GM18951 (cell line): Measurements from ENCODE around the gene DUS3L.

ENCODE experiments used
- POLR2A ChIP-seq: IDR thresholded peaks from 4 replicates; pipeline ENCODE4 v1.6.1; 2011; ENCODE audit warnings: mild to moderate bottlenecking; ENCODE audit not compliant: insufficient read length, insufficient read depth; ENCODE audit errors: extremely low read depth
- in situ Hi-C: fragments of 300-500 bp; cut with MboI; formaldehyde crosslinking; loops from one replicate; pipeline ENCODE4 v1.12.0; 2022; ENCODE audit warnings: low sequenced_read_pairs, mixed read lengths, inconsistent platforms; ENCODE audit not compliant: unreplicated experiment

DUS3L gene, protein sequence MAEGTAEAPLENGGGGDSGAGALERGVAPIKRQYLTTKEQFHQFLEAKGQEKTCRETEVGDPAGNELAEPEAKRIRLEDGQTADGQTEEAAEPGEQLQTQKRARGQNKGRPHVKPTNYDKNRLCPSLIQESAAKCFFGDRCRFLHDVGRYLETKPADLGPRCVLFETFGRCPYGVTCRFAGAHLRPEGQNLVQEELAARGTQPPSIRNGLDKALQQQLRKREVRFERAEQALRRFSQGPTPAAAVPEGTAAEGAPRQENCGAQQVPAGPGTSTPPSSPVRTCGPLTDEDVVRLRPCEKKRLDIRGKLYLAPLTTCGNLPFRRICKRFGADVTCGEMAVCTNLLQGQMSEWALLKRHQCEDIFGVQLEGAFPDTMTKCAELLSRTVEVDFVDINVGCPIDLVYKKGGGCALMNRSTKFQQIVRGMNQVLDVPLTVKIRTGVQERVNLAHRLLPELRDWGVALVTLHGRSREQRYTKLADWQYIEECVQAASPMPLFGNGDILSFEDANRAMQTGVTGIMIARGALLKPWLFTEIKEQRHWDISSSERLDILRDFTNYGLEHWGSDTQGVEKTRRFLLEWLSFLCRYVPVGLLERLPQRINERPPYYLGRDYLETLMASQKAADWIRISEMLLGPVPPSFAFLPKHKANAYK

DNA sequence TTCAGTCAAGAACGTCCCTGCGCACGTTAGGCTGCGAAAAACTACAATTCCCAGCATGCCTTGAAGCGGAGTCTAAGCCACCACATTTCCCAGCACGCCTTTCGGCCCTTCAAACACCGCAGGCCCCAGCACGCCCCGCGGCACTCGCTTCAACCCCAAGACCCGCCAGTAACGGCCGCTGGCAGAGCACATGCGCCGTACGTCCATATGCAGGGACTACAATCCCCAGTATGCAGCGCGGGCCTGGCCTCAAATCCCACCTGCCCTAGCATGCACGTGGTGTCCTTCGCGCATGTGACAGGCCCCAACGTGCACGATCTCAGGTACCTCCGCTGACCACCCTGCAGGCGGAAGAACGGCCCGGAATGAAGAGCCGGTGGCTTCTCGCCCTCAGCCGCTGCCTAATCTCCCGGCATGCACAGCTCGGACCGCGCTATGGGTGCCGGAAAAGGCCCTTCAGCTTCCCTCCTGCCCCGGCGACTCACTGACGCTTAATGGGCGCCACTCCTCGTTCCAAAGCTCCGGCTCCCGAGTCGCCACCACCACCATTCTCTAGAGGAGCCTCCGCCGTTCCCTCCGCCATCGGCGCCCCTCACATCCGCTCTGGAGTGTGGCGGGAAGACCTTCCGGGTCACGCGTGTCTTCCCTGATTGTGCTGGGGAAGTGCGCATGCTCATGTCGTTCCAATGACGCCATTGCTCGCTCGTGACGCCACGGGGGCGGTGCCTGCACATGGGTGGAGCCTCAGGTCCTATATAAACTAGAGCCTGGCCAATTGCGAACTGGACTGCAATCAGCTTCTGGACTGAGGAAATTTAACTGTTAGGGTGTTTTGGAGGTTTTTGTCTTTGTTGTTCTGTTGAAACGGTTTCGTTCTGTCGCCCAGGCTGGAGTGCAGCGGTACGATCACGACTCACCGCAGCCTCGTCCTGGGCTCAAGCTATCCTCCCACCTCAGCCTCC is at the start of gene DUS3L:
TSS of gene DUS3L (minus strand) at position 605 of the 962 bp plus-strand sequence. CDS start at position 583, 22 bp downstream.
- in situ Hi-C loops = no loop called here
- TF ChIP-seq POLR2A = peak; percentile 77

DNA sequence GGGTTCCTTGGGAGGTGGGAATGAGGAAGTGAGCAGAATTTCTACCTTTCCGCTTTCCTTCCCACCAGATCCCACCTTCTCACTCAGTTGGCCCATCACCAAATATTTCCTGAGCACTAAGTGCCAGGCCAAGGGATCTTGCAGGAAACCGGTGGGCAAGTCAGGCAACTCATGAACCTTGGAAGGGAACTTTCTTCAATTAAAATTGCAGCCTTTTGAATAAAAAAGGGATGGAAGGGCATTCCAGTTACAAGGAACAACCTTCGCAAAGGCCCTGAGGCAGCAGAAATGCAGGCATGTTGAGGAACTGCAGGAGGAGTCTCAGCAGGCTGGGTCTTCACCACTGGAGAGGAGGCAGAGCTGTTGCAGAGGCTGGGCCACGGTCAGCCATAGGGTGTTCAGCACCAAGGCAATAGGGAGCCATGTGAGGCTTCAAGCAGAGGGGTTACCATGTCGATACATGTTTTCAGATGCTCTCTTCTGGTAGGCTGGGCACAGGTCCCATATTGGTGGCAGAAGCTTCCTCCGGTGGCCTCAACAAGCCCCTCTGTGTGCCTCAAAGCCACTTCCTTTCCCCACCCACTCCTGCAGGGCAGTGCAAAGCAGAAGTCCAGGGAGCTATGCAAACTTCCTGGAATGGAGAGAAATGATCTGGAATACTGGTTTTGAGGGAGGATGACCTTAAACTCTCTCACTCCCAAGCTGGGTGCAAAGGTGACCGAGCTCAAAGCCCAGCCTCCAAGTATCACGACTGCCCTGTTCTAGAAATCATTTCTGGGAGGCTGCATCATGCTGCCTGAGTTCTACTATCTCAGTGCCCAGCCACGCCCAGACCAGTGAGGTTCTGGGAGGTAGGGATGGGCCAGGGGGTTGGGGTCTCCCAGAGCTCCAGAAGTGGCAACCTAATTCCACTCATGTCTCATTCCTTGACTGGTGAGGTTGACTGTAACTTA is 48.4 kb upstream of the DUS3L start, which contains the start of gene FUT6:
TSS of gene FUT6 (minus strand) at position 638 of the 953 bp plus-strand sequence. CDS start 7,135 bp downstream, outside the sequence.
- no peak for TF ChIP-seq POLR2A
- in situ Hi-C loops = no loop called here

DNA sequence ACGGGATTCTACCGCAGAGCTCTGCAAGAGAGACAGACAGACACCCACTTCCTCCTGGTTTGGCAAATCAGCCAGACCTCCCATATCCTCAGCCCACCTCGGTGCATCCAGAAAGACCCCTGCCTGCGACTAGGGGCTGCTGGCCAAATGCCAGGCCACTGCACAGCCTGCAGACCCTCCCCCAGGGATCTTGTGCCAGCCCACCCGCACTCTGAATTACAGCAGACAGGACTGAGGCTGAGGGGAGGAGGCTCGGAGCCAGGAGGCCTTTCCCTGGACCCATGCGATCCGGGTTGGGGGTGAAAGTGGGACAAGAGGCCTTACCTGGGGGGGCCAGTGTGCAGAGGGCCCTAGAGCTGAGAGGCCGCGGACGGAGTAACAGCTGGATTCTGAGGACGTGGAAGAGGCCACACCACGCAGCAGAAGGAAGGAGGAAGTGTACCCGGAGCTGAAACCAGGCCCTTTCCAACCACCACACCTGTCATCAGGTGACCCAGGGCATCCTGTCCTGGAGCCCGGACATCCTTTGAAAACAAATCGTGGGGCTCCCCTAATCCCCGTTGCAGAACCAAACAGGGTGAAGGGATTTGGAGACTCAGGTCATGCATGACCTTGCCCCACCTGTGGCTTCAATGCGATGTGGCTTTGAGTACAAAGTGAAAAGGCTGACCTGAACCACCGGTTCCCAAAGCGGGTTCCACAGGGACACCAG is 47.5 kb upstream of the DUS3L start:
- in situ Hi-C loops = no loop called here

DNA sequence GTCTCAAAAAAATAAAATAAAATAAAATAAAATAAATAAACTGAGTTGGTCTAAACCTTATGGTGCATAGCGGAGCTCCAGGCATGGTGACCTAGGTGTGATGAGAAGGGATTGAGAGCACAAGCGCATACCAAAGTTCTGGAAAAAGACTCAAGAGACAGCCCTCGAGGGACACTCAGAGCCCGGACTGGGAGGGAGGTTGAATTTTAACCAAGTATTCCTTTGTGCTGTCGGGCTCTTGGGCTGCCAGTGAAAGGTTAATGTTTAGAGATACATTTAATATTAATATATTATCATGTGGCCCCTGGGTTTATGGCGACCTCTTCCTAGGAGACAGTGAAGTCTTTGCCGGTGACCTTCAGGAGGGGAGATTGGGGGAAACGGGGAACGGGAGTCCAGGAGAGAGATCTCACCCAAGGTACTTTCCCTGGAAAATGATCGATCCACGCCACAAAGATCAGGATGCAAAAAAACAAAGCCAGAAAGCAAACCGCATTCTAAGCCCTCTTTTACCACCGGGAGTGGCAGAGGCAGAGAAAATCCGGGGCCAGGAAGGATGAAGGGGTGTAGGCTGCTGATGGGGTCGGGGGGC is 46.9 kb upstream of the DUS3L start:
- TF ChIP-seq POLR2A = no peak

More for the DNA sequence above, 47.5 kb upstream of the DUS3L start:
- no peak for TF ChIP-seq POLR2A

DNA sequence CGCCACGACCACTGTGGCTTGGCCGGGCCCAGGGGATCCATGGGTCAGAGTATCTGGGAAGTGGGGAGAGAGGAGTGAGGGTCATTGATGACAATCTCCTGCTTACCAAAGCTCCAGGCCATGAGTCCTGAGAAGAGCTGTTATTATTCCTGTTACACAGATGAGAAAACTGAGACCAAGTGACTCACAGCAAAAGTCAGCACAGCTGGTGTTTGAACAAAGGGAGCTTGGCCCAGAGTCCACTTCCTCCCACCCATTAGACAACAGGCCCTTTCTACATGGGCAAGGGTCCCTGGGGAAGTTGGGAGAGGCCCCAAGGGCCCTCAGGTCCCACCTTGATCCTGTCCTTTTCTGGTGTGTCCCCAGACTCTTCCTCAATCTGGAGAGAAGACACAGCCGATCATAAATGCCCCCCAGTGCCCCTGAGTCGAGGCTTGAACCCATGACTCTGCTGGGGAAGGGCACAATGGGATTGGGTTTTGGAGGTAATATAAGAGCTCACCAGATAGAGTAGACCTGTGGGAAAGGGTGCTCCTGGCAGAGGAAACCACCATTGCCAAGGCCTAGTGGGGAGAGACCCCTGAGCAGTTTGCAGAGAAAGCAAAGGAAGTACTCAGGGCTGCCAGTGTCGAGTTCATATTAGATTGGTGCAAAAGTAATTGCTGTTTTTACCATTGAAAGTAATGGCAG is 41.7 kb upstream of the DUS3L start:
- in situ Hi-C loops = no loop called here
- no peak for TF ChIP-seq POLR2A

More for the DNA sequence above, 46.9 kb upstream of the DUS3L start:
- in situ Hi-C loops = no loop called here

DNA sequence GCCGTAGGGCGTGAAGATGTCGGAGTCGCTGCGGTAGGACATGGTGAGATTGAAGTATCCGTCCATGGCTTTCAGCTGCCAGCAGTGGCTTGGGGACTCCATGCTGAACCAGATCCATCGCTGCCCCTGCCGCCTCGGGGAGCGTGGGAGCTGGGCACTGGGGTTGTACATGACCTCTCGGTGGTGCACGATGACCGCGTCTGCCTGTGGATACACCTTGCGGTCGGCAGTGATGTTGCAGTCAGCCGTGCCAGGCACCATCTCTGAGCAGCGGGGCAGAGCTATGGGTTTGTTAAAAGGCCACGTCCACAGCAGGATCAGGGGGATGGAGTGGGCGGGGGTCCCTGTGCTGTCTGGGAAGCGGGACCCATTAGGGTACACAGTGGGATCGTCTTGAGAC is 41.1 kb upstream of the DUS3L start:
- TF ChIP-seq POLR2A = no peak
- in situ Hi-C loops = no loop called here

DNA sequence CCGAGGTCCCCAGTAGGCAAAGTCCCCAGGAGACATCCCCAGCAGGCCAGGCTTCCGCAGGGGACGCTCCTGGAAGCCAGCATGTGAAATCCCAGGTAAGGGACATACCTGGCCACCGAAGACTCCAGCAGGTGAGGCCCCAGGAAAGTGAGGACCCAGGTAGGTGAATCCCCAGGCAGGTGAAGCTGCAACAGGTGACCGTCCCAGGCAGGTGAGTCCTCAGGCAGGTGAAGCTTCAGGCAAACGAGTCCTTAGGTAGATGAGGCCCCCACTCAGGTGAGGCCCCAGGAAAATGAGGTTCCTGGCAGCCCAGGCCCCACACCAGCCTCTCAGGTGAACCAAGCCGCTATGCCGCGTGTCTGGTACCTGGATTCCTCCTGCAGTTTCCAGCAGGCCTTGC is 40.2 kb upstream of the DUS3L start:
- no peak for TF ChIP-seq POLR2A

DNA sequence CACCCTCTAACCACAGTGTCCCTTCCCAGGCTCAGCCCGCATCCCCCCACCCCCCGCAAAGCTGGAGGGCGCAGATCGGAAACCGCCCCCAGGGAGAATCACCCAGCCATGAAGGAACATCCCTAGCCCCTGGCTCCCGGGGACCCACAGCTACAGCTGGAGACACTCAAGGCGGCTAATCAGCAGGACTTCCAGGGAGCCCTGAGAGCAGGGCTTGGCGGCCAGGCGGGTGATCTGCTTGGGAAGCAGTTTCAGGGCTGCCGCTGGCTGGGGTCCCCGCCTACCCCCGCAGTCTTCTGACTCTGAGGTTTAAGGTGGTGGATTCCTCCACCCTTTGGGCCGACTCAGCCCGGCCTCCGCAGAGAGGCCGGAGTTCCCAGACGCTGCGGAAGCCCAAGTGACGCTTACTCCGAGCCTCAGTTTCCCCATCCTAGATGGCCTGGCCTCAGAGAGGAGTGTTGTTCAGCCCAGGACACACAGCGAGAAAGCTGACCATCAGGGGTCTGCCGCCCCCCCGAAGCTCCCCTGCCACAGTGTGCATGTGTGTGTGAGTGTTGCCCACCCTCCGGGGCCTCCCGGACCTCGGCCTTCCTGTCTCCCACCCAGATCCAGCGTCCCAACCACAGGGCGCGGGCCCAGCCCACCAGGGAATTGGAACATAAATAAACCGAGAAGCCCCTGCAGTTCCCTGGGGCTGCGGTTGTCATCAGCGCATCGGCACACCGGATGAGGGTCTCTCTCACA is 38.8 kb upstream of the DUS3L start:
- TF ChIP-seq POLR2A = no peak
- in situ Hi-C loops = no loop called here

More for the DNA sequence above, 40.2 kb upstream of the DUS3L start:
- in situ Hi-C loops = no loop called here

DNA sequence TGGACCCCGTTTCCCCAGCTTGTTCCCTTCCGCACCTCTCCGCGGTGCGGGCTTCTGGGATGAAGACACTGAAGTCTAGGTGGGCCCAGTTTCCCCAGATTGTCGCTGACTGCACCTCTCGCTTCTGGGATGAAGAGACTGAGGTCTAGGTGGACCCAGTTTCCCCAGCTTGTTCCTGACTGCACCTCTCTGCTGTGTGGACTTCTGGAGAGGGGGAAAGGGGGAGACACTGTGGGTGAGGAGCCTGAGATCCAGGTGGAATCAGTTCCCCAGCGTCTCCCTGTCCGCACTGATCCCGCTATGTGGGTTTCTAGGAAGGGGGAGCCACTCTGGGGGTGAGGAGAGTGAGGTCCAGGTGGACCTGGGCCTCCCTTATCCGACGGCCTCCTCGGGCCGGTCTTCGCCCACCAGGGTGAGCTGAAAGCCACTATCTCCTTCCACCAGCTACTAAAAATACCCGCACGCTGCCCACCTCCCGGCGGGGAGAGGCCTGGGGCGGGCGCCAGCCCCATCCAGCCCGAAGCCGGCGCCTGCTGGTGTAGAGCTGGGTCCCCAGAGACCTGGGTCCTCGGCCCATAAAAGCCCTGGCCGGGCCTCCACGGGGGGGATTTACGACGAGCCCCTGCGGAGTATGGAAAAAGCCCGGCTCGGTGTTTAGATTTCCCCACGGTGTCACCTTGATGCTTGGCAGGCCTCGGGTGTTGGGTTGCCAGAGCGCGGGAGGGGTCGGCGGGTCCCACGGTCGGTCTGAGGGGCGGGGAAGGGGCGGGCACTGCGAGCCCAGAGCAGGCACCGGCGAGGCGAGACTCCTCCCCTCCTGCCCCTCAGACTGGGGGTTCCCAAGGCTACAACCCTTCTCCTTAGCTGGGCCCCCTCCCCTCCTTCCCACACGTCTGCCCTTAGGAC is 38.0 kb upstream of the DUS3L start:
- in situ Hi-C loops = no loop called here

More for the DNA sequence above, 38.0 kb upstream of the DUS3L start:
- no peak for TF ChIP-seq POLR2A
